ENCODE measurements around the gene EML1.

The EML1 gene

DNA sequence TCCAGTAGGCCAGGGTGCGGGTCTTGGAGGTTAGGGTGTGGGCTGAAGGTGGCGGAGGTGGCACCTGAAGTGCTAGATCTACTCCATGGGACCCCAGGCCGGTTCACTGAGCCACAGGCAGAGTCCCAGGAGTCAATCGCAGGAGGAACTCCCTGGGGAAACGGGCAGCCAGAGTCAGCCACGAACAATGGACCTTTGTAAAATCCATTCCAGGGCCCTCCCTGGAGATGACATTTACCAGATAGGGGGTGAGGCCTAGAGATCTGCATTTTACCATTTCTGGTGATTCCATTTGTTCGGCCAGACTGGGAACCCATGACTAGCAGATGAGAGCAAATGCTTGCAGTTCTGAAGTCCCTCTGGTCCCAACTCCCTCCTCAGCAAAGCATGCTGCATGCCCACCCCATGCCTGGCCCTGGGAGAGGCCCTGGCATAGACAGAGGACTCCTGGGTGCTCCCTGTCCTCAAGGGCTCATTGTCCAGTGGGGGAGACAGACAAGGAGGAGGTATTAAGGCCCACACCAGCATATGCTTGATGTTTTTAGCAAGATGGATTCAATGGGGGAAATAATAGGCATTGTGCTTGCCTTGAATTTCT lies 115.5 kb downstream of the EML1 start:
- DNase-seq: no peak

DNA sequence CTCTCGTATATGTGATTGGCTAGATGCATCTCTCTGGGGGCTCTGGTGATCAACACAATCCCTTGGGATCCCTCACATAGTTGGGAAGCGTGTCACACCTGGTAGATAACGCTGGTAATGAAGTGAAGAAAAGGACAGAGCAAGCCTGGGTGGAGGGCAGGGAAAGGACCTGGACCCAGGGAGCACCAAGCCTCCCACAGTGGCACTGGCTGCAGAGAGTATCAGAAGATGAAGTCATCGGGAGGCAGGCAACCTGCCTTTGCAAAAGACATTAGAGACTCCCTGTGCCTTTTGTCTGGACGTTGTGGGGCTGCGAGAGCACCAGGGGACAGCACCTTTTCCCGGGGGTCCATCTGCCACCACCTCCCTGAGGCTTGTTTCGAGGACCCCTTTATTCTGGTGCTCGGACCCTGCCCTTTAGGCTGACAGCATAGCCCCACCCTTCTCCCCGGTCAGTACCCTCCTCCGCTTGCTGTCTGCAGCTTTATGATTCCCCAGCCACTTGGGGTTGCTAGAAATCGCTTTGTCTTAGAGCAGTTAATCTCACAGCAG lies 116.4 kb downstream of the EML1 start:
- DNase-seq: no peak

DNA sequence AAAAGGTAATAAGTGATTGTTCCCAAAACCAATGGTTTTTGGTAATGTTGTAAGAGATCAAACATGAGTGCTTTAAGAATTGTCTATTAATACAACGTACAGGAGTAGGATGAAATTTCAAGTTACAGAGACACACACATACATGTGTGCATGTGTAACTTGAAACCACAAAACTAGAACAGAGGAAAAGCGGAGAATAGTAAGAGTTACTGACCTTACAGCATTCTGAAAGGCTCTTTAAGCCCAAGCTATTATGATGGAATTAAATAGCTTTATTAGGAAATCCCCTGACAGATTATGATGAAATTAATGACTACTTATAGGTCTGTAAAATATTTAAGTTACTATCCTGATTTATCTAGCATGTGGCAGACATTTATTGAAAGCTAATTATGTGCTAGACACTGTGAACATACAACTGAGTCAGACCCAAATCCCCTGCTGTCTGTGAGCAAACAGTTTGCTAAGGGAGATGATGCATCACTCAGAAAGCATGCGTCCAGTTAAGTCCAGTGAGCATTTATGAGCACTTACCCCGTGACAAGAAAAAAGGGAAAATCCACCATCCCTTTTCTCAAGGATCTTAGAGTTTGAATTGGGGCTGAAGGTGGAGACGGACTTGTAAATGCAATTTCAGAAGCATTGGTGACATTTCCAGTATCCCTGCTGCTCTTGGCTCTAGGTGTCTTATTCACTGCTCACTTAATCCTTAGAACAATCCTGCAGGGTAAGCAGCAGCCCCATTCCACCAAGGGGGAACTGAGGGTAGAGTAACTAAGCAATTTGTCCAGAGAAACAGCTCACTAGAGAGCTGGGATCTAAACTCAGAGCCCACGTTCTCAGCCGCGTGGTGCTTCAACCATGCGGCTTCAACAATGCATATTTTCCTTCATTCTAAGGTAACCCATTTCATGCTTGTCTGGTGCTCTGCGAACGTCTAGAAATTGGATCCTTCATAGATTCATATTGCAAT lies 117.4 kb downstream of the EML1 start:
- DNase-seq: no peak

DNA sequence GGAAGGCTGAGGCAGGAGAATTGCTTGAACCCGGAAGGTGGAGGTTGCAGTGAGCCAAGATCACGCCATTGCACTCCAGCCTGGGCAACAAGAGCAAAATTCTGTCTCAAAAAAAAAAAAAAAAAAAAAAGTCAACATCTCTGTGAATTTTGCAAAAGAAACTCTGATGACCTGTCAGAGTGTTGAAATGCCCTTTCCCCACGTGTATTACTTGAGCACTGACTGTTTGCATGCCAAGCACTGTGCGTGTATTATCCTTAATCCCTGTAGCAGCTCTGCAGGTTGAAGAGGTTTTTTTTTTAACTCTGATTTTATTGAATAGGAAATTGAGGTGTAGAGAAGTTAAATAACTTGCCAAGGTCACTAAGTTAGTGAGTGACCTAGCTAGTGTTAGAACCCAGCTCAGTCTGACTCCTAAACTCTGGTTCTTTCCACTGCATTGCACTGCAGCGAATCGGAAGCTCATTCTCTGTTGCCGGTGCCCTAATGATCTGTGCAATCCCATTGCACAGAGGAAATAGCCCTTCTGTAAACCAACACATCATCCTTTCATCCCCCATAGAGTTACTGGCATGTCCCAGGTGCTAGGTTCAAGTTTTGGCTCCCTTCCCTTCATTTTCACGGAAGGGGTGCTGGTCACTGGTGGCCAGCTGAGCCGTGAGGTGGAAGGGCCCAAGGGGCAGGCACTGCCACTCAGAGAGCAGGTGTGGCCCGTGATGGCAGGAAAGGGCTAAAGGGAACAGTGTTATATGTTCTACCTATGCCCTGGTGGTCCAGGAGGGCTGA lies 122.3 kb downstream of the EML1 start:
- DNase-seq: no peak

GRCh38 chr14:99916091-99916383 lies 122.8 kb downstream of the EML1 start:
- no peak for DNase-seq

- no peak for DNase-seq
Measured at GRCh38 chr14:99918781-99919180, 125.6 kb downstream of the EML1 start.

GRCh38 chr14:99921425-99921824 lies 128.2 kb downstream of the EML1 start:
- DNase-seq: no peak

DNA sequence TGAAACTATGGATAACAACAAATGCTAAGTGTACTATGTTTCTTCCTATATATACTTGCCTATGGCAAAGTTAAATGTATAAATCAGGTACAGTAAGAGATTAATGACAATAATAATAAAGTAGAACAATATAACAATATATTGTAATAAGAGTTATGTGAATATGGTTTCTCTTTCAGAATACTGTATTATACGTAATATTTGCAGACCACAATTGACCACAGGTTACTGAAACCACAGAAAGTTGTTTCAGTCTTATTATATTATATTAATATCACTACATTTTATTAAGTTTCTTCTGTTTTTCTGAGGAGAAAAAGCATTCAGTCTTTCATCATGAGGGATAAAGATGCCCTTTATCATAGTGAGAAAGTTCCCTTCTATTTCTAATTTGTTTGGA lies 131.2 kb downstream of the EML1 start:
- no peak for DNase-seq

DNA sequence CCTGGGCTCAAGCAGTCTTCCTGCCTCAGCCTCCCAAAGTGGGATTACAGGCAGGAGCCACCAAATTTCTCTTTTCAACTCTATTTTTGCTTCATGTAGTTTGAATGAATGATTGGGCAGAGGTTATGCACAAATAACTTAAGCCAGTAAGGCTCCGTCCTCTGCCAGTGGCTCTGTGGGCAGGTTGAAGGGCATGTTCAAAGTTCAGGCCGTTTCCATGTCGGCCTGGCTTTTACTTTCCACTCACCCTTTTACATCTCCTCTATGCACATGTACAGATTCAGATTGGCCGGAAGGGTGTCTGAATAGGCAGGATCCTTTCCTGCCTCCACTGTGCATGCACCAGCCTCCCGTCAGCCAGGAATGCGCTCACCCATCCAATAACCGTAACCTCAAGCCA lies 132.3 kb downstream of the EML1 start:
- DNase-seq: no peak

DNA sequence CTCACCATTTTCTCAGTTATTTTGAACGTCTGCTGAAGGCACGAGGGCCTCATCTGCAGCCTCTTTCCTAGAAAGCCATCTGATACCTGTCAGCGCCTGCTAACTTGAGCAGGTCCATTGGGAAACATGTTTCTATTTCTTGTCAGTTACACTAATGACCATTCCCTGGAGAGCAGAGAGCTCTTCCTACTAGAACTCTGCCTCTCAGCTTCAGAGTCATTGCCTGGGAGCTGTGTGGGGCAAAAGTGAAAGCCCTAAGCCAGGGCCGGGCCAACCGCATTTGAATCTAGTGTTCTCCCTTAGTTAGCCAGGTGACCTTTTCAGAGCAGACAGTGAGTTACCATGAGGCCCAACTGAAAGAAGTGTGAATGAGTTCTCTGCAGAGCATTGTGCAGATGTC lies 135.8 kb downstream of the EML1 start:
- no peak for DNase-seq

DNA sequence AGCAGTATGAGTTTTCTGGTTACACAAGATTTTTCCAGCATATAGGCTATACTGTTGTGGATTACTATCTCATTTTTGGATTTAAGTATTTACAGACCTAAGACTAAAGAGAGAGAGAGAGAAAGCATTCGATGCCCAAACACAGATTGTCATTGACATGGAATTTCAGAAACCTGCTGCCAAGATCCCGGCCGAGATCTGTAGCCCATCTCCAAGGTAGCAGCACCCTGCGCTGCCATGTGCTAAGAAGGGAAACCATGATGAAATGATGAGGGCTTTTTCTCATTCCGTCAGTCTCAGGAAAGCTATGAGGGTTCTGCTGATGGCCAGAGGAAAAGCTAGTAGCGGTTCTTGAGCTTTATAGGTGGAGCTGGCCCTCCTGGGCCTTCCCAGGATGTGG lies 136.4 kb downstream of the EML1 start:
- no peak for DNase-seq

GRCh38 chr14:99930420-99931274 lies 137.4 kb downstream of the EML1 start:
- no peak for DNase-seq

GRCh38 chr14:99931308-99931707 lies 138.1 kb downstream of the EML1 start:
- no peak for DNase-seq

- DNase-seq: no peak
Measured at GRCh38 chr14:99936056-99936455, 142.8 kb downstream of the EML1 start.

GRCh38 chr14:99936738-99937474 lies 143.7 kb downstream of the EML1 start:
- no peak for DNase-seq

DNA sequence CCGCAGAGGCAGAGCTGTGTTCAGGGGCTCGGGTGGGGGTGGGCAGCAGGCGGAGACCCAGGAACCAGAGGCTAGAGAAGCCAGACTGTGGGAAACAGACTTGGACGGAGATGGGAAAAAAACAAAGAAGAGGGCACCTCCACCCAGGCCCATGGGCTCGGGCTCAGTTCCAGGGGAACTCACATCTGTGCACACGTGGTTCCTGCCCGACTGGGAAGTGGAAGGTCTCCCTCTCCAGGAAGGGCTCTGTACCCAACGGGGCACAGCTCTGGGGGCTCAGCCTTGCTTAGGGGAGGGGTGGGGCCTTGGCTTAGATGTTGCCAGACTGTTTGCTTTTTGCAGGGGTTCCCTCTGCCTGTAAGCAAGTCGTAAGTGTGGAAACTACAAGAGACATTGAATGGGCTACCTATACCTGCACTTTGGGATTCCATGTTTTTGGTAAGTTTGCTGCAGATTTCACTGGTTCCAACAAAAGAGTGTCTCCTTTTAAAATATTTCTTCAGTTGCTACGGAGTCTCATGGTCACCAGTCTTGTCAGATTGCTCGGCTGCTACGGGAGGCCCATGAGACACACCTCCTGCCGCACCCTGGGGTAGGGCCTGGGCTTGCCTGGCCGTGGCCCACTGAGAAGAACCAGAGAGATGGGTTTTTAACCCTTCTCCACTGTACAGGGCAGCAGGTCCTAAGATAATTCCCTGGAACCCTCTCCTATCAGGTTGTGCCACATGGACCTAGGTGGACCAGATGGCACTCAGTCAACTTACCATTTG lies 144.4 kb downstream of the EML1 start:
- DNase-seq: no peak

GRCh38 chr14:99938376-99938775 lies 145.2 kb downstream of the EML1 start:
- no peak for DNase-seq

DNA sequence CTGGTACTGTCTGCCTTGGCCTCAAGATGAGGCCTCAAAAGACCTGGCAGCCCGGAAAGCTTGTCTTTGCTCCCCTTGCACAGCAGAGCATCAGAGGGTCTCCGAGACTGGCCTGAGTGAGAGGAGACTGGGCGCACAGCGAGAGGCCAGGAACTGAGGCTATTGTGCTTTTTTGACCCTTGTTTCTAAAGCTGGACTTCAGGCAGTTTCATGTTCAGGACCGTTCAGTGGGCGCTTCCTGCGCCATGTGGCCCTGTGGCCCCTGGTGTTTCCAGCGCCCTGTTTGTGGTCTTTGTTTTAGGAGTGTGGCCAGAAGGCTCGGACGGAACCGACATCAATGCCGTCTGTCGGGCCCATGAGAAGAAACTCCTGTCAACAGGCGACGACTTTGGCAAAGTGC lies 145.7 kb downstream of the EML1 start:
- DNase-seq: no peak

GRCh38 chr14:99939421-99939820 lies 146.2 kb downstream of the EML1 start:
- no peak for DNase-seq

- DNase-seq: no peak
Measured at GRCh38 chr14:99940064-99940463, 146.9 kb downstream of the EML1 start.

- no peak for DNase-seq
Measured at GRCh38 chr14:99941211-99941610, 148.0 kb downstream of the EML1 start.

Measured in DMS79 (cell line).